ENCODE data around the gene TNFAIP8L3.
A peak's percentile ranks its signal among the peaks of the same experiment; 100 is the strongest.
"Not testable (repeated sequence)": the region's sequence is repeated elsewhere in the genome, so short reads cannot be mapped to it uniquely, and the experiment has no call there.

TNFAIP8L3 gene

DNA sequence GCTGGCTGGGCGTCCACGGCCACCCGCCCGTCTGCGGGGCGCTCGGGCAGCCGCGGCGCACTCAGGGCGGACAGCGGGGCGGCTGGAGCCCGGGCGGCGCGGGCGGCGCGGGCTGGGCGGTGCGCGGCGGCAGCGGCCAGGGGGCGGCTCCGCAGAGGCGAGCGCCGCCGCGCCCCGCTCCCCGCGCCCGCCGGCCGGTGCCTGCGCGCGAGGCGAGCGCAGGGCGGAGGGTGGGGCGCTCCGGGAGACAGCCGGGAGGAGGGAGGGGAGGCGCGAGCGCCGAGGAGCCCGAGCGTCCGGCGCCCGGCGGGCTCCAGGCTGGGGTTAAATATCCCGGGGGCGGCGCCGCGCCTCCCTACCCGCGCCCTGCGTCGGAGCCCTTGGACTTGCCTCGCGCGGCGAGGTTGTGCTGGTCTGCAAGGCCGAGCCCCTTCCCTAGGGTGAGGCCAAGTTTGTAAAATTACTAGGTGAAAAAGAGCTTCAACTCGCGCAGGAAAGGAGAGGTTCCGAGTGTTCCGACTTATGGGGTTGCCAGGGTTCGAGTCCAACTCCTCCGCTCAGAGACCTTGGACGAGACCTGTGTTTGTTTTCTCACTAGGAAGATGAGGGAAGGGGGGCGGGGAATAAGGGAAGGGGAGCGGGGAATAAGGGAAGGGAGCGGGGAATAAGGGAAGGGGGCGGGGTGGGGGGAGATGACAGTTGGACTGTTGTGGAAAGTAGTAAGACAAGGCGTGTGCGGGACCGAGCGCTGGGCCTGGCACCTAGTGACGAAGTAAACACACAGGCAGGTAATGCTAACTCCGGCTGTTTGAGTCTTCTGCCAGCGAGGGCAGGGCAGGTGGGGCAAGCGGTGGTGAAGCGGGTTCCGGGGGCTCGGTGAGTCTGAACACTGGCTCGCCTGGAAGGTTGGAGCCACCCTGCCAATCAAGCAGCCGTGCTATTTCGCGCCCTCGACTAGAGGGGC, at the start of gene TNFAIP8L3:
Gene TNFAIP8L3, minus strand, starts transcription at position 301 of the 964 bp plus-strand sequence. CDS start 311 bp downstream, outside the sequence.
- DNase-seq (ENCODE audit: low read depth) = peak; percentile 28

DNA sequence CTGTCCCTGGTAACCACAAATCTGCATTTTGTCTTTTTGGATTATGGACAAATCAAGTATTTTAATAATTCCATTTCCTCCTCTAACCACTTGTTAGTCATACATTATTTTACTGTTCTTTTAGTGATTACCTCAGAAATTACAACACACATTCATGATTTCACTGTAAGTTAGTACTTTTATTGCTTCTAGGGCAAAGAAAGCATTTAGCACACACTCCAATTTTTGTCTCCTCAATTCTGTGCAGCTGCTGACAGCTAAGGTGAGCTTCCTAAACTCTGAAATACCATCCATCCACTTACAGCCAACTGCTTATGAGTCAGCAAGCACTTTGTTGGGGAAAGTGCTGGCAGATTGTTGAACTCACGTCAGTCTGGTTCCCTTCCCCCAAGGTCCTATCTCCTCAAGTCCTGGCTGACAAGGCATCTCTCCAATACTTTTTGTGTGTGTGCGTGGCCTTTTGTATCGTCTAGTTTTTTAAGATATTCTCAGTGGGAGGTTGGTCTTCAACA, 49.4 kb upstream of the TNFAIP8L3 start:
- DNase-seq (ENCODE audit: low read depth) = peak; percentile 54

DNA sequence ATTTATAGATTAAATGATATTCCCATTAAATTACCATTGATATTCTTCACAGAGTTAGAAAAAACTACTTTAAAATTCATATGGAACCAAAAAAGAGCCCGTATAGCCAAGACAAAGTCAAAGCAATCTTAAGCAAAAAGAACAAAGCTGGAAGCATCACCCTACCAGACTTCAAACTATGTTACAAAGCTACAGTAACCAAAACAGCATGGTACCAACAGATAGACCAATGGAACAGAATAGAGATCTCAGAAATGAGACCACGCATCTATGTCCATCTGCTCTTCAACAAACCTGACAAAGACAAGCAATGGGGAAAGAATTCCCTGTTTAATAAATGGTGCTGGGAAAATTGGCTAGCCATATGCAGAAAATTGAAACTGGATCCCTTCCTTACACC, 45.6 kb upstream of the TNFAIP8L3 start:
- not testable (repeated sequence) for DNase-seq (ENCODE audit: low read depth)

DNA sequence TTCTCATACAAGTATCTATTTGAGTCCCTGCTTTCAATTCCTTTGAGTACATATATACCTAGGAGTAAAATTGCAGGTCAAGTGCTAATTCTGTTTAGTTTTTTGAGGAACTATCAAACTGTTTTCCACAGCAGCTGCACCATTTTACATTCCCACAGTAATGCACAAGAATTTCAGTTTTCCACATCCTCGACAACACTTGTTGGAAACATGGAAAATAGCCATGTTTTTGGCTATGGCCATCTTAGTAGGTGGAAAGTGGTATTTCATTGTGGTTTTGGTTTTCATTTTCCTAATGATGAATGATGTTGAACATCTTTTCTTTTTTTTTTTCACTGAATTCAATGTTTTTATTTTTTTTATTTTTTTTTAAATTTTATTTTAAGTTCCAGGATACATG, 44.4 kb upstream of the TNFAIP8L3 start:
- no peak for DNase-seq (ENCODE audit: low read depth)

DNA sequence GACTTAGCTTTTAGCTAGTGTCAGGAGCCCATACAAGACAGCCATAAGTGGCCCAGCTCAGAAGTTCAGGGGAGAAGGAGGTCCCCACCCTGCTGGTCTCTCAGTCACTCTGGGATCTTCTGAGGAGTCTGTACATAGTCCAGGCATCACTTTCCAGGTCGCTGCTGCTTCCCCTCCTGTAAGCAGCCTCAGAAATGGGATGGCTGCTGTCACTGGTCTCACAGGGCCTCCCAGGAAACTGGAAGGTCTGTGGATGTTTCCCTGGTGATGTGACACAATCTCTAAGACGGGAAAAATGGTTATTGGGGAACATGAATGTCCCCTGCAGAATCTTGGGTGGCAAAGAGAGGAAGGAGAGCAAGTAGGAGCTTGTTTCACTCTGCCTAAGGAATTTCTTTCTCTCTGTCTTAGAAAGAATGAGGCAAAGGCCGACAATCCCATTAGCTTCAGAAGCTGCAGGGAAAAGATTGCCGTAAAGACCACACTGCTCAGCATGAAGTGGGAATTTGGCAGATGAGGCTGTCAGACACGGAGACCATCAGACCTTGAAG, 43.2 kb upstream of the TNFAIP8L3 start:
- no peak for DNase-seq (ENCODE audit: low read depth)

DNA sequence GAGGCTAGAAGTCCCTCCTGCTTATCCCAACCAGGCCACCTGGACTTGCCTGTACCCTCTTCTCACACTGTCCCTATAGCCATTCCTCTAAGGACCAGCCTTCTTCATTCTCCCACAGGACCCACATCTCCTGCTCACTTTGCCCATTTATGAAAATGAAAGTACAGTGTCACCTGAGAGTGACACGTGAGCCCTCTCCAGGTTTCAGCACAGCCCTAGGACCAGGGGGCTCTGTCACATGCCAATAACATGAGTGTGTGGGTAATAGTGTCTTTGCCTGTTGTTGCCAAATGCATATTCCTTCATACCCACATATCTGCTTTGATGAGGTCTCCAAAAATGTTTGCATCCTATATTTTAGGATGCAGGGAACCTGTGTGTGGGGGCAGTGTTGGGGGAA, 42.3 kb upstream of the TNFAIP8L3 start:
- DNase-seq (ENCODE audit: low read depth) = no peak

DNA sequence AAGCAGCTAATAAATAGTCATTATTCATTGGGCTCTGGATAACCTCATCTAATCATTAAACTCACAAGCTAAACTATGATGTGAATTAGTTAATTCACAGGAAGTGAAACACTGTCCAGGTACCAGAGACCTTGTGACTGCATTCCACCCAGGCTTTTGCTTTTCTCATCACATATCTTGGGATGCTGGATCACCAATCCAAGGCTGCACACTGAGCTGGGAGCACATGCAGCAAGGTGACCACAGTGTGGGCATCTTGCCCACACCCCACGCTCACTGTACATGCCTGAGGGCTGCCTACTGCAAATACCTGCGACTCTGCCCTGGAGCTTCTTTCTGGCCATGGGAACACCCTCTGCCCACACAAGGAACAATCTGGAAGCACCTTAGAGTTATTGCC, 40.6 kb upstream of the TNFAIP8L3 start:
- DNase-seq (ENCODE audit: low read depth) = no peak

DNA sequence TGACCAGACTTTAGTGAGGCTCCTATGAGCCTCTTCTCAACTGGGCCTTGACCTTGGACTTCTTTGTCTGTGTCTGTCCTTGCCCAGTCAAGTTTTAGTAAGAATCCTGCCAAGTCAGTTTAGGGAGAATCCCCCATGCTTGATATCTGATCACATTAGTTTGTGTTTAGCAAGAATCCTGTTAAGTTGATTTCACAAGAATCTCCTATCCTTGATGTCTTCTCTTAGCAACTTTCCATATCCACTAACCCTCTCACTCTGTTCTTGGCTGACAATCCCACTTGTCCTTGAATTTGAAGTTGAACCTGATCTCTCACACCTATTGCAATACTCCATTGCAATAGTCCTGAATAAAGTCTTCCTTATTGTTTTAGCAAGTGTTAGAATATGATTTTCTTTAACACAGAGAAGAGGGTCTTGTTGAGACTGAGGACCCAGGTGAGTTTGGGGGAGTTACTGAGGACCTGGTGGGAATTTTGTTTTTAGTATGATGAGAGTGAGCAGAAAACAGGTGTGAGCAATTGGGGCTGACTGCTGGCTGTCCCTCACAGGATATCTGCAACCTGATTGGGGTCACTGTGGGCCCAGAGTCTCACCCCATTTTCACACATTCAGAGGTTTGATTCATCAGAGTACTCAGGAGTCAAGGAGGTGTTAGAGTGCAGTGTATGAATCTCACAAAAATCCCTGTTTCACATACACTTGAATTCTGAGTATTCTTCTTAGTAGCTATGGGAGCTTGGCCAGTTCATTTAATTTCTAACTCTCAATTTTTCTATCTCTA, 39.9 kb upstream of the TNFAIP8L3 start:
- DNase-seq (ENCODE audit: low read depth) = peak; percentile 68

DNA sequence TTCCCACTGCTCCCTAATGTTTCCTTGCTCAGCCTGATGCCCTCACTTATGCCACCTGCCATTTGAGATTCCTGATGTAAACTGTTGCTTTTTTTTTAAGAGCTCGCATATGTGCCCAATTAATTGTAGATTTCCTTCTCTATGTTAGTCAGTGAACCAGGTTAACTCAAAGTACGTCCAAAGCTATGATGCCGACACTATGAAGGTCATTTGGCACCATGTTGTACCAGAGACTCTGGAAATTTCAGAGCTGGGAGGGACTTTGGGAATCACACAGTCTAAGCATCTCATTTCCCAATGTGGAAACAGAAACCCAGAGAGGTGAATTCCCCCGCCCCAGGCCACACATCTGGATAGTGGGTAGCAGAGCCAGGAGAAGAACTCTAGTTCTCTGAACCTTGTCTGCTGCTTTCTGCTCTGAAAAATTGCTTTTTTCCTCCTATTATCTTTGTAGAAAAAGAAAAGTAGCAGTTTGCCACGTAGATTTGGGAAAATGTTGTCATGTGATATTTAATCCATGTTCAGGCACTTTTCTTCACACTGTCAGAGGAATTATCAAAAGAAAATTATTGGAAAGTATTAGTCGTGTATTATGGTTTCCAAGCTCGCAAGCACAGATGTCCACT, 38.5 kb upstream of the TNFAIP8L3 start:
- DNase-seq (ENCODE audit: low read depth) = no peak

DNA sequence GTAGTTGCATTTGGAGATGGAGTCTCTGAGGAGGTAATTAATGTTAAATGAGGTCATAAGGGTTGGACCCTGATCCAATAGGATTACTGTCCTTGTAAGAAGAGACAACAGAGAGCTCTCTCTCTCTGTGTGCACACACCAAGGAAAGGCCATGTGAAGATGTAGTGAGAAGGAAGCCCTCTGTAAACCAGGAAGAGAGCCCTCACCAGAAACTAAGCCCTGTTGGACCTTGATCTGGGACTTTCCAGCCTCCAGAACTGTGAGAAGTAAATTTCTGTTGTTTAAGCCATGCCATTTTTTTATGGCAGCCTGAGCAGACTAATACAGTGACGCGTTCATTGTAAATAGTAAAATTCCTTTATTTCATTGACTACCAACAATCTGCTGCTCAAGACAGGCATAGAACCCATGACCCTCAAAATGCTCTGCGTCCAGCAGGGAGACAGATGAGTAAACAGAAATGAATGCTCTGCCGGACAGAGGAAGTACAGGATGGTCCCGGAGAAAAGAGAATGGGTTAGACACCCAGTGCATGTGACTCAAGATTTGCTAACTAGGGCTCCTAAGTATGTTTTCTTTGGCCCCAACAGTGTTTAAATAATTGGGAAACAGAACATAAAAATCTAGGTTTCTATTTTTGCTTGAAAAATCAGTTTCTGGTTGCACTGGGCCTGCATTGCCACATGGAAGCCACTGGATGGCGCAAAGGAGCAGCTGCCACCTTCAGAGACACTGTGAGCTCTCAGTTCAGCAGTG, 37.9 kb upstream of the TNFAIP8L3 start:
- DNase-seq (ENCODE audit: low read depth) = peak; percentile 97

DNA sequence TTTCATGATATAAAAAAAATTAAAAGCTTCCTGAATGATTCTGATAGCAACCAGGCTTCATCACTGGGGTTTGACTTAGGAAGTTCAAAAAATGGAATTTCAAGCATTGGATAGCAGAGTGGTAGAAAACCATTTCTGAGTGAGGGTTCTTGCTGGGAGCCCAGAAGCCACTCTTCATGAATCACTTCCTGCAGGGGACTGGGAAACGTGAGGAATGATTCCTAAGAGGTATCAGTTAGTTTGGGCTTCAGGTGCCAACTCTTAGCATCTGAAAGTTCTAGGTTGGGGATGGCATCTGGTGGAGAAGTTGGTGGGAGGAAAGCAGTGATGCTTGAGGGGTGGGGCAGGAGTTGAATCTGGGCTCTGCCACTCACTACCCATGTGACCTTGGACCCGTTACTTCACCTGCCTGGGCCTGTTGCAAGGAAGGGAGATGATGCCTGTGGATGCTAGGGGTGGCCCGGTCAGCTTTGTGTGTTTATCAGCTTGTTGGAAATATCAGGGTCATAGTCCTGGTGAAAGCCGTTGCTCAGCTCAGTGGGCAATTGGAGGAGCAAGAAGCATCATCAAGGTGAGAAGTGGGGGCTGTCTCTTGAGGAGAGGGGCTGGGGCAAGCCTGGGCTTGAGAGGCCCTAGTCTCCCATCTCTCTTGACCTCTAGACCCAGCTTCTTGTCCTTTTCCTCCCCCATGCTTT, 37.0 kb upstream of the TNFAIP8L3 start:
- DNase-seq (ENCODE audit: low read depth) = no peak

DNA sequence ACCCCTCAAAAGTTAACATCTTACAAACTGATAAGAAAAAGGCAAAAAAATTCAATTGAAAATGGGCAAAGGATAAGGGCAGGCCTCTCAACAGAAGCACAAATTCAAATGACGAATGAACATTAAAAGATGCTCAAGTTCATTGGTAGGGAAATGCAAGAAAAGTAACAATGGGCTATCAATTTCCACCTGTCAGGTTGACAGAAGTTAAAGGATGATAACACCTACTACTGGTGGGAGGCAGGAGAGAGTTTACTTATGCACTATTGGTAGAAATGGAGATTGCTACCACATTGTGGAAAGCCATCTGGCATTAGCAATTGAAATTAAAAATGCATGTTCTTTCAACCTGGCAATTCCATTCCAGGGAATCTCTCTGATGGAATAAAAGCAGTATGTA, 35.6 kb upstream of the TNFAIP8L3 start:
- no peak for DNase-seq (ENCODE audit: low read depth)

DNA sequence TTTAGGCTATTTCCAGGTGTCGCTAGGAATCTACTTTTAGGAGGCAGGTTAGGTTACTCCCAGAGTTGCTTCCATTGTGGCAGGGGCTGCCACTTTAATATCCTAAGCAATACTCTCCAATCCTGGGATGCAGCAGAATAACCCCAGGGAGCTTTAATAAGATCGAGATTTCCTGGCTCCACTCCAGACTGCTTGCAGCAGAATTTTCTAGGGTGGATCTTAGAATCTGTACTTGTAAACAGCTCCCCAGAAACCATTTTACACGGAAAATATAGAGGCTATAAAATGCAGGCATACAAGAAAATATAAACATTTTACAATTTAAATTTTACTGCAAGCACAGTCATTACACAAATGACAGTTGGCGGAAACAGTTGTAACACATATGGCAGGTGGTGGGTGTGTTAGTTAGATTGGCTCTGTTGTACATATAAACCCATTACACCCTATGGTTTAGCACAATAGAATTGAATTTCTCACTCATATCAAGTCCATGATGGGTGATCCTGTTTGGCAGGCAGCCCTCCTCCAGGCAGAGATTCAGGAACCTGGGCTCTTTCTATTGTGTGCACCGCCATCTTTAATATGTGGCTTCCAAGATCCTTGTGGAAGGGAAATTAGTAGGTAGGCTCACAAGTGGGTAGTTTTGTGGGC, 35.0 kb upstream of the TNFAIP8L3 start:
- no peak for DNase-seq (ENCODE audit: low read depth)

DNA sequence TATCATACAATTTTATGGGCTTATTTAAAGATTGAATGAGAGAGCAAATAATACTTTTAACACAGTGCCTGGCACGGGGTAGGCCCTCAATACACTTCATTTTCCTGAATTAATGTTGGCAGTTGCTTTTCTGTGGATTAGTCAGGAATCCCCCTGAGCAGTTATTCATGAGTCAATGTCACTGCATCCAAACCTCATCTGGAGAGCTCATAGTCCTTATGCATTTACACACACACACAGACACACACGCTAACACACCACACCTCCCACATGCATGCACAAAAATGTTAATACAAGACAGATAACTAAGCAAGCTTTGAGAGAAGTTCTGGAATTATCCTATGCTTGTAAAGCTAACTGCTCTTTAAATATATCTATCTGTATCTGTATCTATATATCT, 34.0 kb upstream of the TNFAIP8L3 start:
- no peak for DNase-seq (ENCODE audit: low read depth)

DNA sequence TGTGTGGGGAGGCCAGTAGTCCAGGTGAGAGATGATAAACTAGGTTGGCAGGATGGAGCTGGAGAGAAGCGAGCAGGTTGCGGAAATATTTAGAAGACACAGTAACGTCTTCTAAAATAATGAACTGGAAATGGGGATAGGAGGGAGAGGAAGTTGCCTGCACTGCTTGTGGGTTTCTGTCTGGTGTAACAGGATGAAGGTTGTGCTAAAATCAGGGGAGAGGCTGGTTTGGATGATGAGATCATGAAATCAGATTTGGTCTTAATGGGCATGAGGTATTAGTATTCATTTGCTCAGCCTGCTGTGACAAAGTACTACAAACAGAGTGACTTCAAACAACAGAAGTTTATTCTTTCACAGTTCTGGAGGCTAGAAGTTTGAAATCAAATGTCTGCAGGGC, 32.1 kb upstream of the TNFAIP8L3 start:
- no peak for DNase-seq (ENCODE audit: low read depth)

DNA sequence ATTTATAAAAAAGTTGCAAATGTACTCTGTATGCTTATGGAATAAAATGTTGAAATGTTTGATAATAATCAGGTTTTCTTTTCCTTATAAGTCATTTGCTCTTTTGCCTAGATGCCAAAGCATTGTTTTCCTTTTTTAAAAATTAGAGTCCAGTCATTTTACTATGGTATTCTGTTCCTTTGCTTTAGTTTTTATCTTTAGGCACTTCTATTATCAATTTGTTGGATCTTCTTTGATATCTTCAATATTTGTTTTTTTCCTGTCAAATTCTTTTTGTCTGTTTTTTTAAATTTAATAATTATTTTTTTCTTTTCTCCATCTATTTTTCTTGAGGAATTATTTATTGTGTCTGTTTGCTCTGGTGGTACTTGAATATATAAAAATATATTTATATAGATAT, 28.3 kb upstream of the TNFAIP8L3 start:
- DNase-seq (ENCODE audit: low read depth) = not testable (repeated sequence)

DNA sequence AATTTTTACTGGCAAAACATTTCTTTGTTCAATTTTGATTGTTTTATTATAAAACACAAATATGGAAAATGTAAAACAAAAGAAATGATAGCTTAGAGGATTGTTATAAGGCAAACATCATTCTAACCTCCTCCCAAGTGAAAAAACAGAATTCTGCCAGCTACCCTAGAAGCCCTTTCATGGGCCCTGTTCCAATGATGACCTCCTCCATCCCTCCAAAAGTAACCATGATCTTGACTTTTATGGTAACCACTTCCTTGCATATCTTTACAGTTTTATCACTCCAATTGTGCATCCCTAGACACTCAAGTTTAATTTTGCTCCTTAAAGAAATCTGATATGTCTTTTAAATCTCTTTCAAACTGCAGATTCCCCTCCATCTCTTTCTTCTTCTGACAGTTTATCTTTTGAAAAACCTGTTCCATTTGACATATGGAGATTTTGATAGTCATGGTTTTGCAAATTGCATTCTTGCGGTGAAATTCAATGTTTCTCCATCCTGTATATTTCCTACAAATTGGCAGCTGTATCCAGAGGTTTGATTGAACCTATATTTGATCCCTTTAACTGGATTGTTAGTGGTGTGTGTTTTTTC, 27.0 kb upstream of the TNFAIP8L3 start:
- DNase-seq (ENCODE audit: low read depth) = no peak

DNA sequence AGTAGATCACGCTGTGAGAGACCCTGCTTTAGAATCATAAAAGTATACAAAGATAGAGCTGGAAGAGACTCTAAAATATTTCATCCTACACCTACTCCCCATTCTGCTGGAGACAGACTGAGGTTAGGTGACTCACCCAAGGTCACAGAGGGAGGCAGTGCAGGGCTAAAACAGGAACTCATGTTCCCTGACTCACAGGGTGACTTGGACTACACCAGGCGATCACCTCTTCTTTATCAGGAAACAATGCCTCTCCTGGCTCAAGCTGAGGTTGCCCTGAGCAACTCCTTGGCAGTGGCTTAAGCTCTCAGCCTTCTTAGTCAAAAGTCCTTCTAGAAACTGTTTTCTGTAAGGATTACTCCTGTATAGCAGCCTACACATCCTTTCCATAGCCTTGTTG, 26.4 kb upstream of the TNFAIP8L3 start:
- peak; percentile 71 for DNase-seq (ENCODE audit: low read depth)

DNA sequence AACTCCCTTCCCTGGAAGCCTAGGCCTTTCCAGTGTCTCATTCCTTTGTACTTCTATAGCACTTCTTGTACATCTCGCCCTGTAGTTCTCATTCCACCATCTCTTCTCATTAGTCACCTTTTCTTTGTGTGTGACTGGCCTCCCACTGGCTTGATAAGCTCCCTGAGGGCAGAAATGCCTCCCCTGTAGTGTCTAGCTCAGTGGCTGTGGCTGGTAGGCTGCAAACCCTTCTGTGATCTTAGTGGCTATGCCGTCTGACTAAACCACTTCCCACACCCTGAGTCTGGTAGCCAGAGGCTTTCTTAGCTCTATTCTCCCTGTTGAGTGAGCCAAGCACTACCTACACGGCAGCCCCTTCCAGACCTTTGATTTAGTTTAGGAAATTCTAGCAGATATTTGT, 24.4 kb upstream of the TNFAIP8L3 start:
- no peak for DNase-seq (ENCODE audit: low read depth)

DNA sequence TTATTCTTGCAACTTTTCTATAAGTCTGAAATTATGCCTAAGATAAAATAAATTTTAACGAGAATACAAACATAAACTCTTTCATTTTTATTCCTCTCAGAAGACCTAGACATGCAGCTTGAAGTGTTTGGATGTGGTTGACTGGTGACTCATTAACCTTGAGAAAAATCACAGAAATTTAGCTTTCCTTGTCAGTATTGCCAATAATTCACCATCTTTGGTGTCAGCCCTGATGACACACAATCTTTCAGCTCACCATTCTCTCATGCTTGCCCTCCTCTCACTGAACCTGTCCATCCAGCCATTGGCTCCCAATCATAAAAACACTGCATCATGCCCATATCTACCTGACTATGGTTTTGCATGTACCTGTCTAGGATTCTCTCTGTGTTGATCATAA, 22.6 kb upstream of the TNFAIP8L3 start:
- no peak for DNase-seq (ENCODE audit: low read depth)

Measured in fibroblast of gingiva (primary cell).